Activated B cell treated with CpG ODN at 0.5 μM for 24 hours (primary cell): Measurements from ENCODE around the gene DNAH2. TPM values are rescaled to one million over a fixed set of nuclear protein-coding genes. Genes with fewer than 3 reads are reported as not detected.

Experiments used
- ATAC-seq: fragments of 200-7000 bp; cut with Tn5 transposase; one replicate; pipeline ENCODE4 v1.10.0; 2021; ENCODE audit warnings: low read depth, mild to moderate bottlenecking, moderate library complexity
- CTCF ChIA-PET: fragments of 350-600 bp; sonication (Branson Sonifier 250); formaldehyde crosslinking; loops from one replicate; lab custom pipeline; 2021; ENCODE audit warnings: antibody characterized with exemption; lab: Charles Lee
- POLR2A ChIA-PET: fragments of 350-600 bp; sonication (Branson Sonifier 250); formaldehyde crosslinking; loops from one replicate; lab custom pipeline; 2021; ENCODE audit warnings: antibody characterized with exemption; lab: Charles Lee
- DNase-seq: peaks from one replicate; pipeline ENCODE4 v3.0.0; 2022
- H3K27ac Mint-ChIP-seq: one replicate; pipeline ENCODE4 v1.8.0; 2020; ENCODE audit warnings: mixed read lengths
- H3K27me3 Mint-ChIP-seq: one replicate; pipeline ENCODE4 v1.8.0; 2021; ENCODE audit warnings: mixed read lengths
- H3K36me3 Mint-ChIP-seq: one replicate; pipeline ENCODE4 v1.8.0; 2021; ENCODE audit warnings: low read depth, mixed read lengths
- H3K4me1 Mint-ChIP-seq: one replicate; pipeline ENCODE4 v1.8.0; 2021; ENCODE audit warnings: mixed read lengths
- H3K4me3 Mint-ChIP-seq: one replicate; pipeline ENCODE4 v1.8.0; 2020; ENCODE audit warnings: mild to moderate bottlenecking, mixed read lengths
- H3K9me3 Mint-ChIP-seq: one replicate; pipeline ENCODE4 v1.8.0; 2020; ENCODE audit warnings: mixed read lengths
- CTCF ChIP-seq: fragments of 200-600 bp; IDR thresholded peaks from one replicate; pipeline ENCODE4 v1.8.0; 2022; ENCODE audit warnings: antibody characterized with exemption, mild to moderate bottlenecking
- intact Hi-C: fragments of 100-400 bp; cut with micrococcal nuclease; formaldehyde crosslinking; loops from one replicate; pipeline ENCODE4 v1.15.1; 2024
- total RNA-seq: library from RNA; stranded (reverse); gene quantifications from 2 replicates; pipeline ENCODE4 v1.2.3, GENCODE V29; 2022

Gene DNAH2
- total RNA-seq, 1 donor from 2014 or later: not detected

- DNase-seq (no peak), ATAC-seq (peak; percentile 45)
- Mint-ChIP-seq H3K9me3 (no peaks in the 10 kb centered on the region), H3K4me3 (peak overlapping the region; percentile 80), H3K27me3 (peaks cover 63% of the 10 kb centered on the region), H3K27ac (no peak overlapping the region), H3K36me3 (no peaks in the 10 kb centered on the region), H3K4me1 (peaks cover 18% of the 10 kb centered on the region)
- intact Hi-C loops: no loop called here
- CTCF ChIA-PET: no interaction called here
- POLR2A ChIA-PET: interaction anchor here (1.2 kb wide), 1 partner anchor 31 kb away, joined by 7 read pairs; the partner anchor contains the start of gene TP53
- no peak for TF ChIP-seq CTCF
These were observed 309 bp downstream of the DNAH2 start for GRCh38 chr17:7717756-7718350.

DNA sequence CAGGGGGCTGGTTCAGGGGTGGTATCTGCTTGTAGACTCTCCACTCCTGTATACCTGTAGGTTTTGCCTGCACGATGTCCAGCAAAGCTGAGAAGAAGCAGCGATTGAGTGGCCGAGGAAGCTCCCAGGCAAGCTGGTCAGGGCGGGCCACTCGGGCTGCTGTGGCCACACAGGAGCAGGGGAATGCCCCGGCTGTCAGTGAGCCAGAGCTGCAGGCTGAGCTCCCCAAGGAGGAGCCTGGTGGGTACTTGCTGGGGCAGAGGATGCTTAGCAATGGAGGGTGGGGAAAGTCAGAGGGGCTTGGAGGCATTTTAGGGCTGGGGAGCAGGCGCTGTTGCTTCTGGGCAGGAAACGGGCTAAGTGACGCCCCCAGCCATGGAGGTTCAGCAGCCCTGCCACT lies 2.1 kb downstream of the DNAH2 start:
- Mint-ChIP-seq H3K36me3 (no peaks in the 10 kb centered on the region), H3K4me1 (peaks cover 18% of the 10 kb centered on the region), H3K27me3 (peaks cover 59% of the 10 kb centered on the region), H3K4me3 (no peak overlapping the region), H3K9me3 (no peaks in the 10 kb centered on the region), H3K27ac (no peak overlapping the region)
- no peak for TF ChIP-seq CTCF
- intact Hi-C loops: no loop called here
- ChIA-PET POLR2A (no interaction called here), CTCF (no interaction called here)
- no peak for ATAC-seq
- DNase-seq: no peak

GRCh38 chr17:7720125-7720524 lies 2.6 kb downstream of the DNAH2 start:
- ATAC-seq (no peak), DNase-seq (no peak)
- intact Hi-C loops: no loop called here
- Mint-ChIP-seq H3K4me1 (peaks cover 18% of the 10 kb centered on the region), H3K4me3 (no peak overlapping the region), H3K27me3 (peaks cover 58% of the 10 kb centered on the region), H3K9me3 (no peaks in the 10 kb centered on the region), H3K36me3 (no peaks in the 10 kb centered on the region), H3K27ac (no peak overlapping the region)
- POLR2A ChIA-PET: no interaction called here
- CTCF ChIA-PET: no interaction called here
- no peak for TF ChIP-seq CTCF

- ChIA-PET POLR2A (no interaction called here), CTCF (no interaction called here)
- Mint-ChIP-seq H3K9me3 (no peaks in the 10 kb centered on the region), H3K4me1 (peaks cover 14% of the 10 kb centered on the region), H3K36me3 (no peaks in the 10 kb centered on the region), H3K27me3 (peaks cover 47% of the 10 kb centered on the region), H3K27ac (no peak overlapping the region), H3K4me3 (no peak overlapping the region)
- TF ChIP-seq CTCF: no peak
- ATAC-seq (no peak), DNase-seq (no peak)
- intact Hi-C loops: no loop called here
These were observed 4.1 kb downstream of the DNAH2 start for GRCh38 chr17:7721612-7722011.

GRCh38 chr17:7727886-7728285 lies 10.3 kb downstream of the DNAH2 start:
- ATAC-seq: no peak
- ChIA-PET POLR2A (no interaction called here), CTCF (interaction anchor here (0.6 to 1.6 kb wide), 2 partner anchors 16 to 1317 kb away, joined by 4 read pairs; no protein-coding TSS in a partner anchor)
- intact Hi-C loops: no loop called here
- Mint-ChIP-seq H3K36me3 (no peaks in the 10 kb centered on the region), H3K27ac (no peak overlapping the region), H3K4me3 (no peak overlapping the region), H3K4me1 (peaks cover 8% of the 10 kb centered on the region), H3K9me3 (no peaks in the 10 kb centered on the region), H3K27me3 (peaks cover 16% of the 10 kb centered on the region)
- no peak for DNase-seq
- no peak for TF ChIP-seq CTCF
